Fibroblast of skin of scalp (primary cell): ENCODE data around the gene TBC1D22A.
"Not testable (repeated sequence)": the region's sequence is repeated elsewhere in the genome, so short reads cannot be mapped to it uniquely, and the experiment has no call there.

Source experiments
- DNase-seq: peaks from one replicate; pipeline ENCODE4 v3.0.0-alpha.2; 2013

TBC1D22A gene

GRCh38 chr22:46774253-46774979, 12.0 kb downstream of the TBC1D22A start:
- DNase-seq = no peak

- no peak for DNase-seq
These were observed 12.8 kb downstream of the TBC1D22A start for GRCh38 chr22:46774980-46775849.

- DNase-seq = no peak
These were observed 13.7 kb downstream of the TBC1D22A start for GRCh38 chr22:46775850-46776826.

- DNase-seq = no peak
These were observed 14.6 kb downstream of the TBC1D22A start for GRCh38 chr22:46776876-46777608.

- no peak for DNase-seq
These were observed 15.1 kb downstream of the TBC1D22A start for GRCh38 chr22:46777609-46777970.

- DNase-seq = no peak
These were observed 16.6 kb downstream of the TBC1D22A start for GRCh38 chr22:46779023-46779422.

- no peak for DNase-seq
These were observed 17.2 kb downstream of the TBC1D22A start for GRCh38 chr22:46779651-46780050.

GRCh38 chr22:46780453-46780852, 18.0 kb downstream of the TBC1D22A start:
- no peak for DNase-seq

- no peak for DNase-seq
These were observed 18.8 kb downstream of the TBC1D22A start for GRCh38 chr22:46781291-46781690.

GRCh38 chr22:46782200-46782599, 19.8 kb downstream of the TBC1D22A start:
- not testable (repeated sequence) for DNase-seq

GRCh38 chr22:46783721-46784120, 21.3 kb downstream of the TBC1D22A start:
- DNase-seq = peak; percentile 25

- no peak for DNase-seq
These were observed 26.2 kb downstream of the TBC1D22A start for GRCh38 chr22:46788441-46789172.

- no peak for DNase-seq
These were observed 27.5 kb downstream of the TBC1D22A start for GRCh38 chr22:46789992-46790391.

- DNase-seq = peak; percentile 52
These were observed 28.8 kb downstream of the TBC1D22A start for GRCh38 chr22:46791201-46791731.

- no peak for DNase-seq
These were observed 29.8 kb downstream of the TBC1D22A start for GRCh38 chr22:46792061-46792796.

- no peak for DNase-seq
These were observed 30.4 kb downstream of the TBC1D22A start for GRCh38 chr22:46792841-46793261.

- no peak for DNase-seq
These were observed 31.0 kb downstream of the TBC1D22A start for GRCh38 chr22:46793497-46793896.

GRCh38 chr22:46794067-46794466, 31.6 kb downstream of the TBC1D22A start:
- no peak for DNase-seq

GRCh38 chr22:46794491-46794890, 32.0 kb downstream of the TBC1D22A start:
- DNase-seq = no peak

- no peak for DNase-seq
These were observed 32.7 kb downstream of the TBC1D22A start for GRCh38 chr22:46795140-46795539.
